ENCODE results near the gene RAD17. TPM values are rescaled to one million over a fixed set of nuclear protein-coding genes. Genes with fewer than 3 reads are reported as not detected.

RAD17 gene, protein sequence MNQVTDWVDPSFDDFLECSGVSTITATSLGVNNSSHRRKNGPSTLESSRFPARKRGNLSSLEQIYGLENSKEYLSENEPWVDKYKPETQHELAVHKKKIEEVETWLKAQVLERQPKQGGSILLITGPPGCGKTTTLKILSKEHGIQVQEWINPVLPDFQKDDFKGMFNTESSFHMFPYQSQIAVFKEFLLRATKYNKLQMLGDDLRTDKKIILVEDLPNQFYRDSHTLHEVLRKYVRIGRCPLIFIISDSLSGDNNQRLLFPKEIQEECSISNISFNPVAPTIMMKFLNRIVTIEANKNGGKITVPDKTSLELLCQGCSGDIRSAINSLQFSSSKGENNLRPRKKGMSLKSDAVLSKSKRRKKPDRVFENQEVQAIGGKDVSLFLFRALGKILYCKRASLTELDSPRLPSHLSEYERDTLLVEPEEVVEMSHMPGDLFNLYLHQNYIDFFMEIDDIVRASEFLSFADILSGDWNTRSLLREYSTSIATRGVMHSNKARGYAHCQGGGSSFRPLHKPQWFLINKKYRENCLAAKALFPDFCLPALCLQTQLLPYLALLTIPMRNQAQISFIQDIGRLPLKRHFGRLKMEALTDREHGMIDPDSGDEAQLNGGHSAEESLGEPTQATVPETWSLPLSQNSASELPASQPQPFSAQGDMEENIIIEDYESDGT
- total RNA-seq (2022) (33.8 and 36.0 TPM in 2 replicates), Bru-seq, nascent RNA (percentile 79 among the genes with signal in this experiment), BruChase-seq, experiment 1, labeled RNA remaining after a 2-hour chase (percentile 79 among the genes with signal in this experiment), BruChase-seq, experiment 2, labeled RNA remaining after a 6-hour chase (percentile 76 among the genes with signal in this experiment)
- long read RNA-seq, transcript RAD17-220 (18 exons, 3,057 nt) = minor isoform, 8 of 64 reads
- long read RNA-seq, transcript RAD17-204 (18 exons, 2,943 nt) = major isoform, 19 of 64 reads
- long read RNA-seq, transcript RAD17-219 (17 exons, 2,323 nt) = minor isoform, 7 of 64 reads
- long read RNA-seq, partial matches to known transcripts = 5 of 64 reads
- long read RNA-seq, other reads (novel, unspliced or antisense) = 21 of 64 reads

DNA sequence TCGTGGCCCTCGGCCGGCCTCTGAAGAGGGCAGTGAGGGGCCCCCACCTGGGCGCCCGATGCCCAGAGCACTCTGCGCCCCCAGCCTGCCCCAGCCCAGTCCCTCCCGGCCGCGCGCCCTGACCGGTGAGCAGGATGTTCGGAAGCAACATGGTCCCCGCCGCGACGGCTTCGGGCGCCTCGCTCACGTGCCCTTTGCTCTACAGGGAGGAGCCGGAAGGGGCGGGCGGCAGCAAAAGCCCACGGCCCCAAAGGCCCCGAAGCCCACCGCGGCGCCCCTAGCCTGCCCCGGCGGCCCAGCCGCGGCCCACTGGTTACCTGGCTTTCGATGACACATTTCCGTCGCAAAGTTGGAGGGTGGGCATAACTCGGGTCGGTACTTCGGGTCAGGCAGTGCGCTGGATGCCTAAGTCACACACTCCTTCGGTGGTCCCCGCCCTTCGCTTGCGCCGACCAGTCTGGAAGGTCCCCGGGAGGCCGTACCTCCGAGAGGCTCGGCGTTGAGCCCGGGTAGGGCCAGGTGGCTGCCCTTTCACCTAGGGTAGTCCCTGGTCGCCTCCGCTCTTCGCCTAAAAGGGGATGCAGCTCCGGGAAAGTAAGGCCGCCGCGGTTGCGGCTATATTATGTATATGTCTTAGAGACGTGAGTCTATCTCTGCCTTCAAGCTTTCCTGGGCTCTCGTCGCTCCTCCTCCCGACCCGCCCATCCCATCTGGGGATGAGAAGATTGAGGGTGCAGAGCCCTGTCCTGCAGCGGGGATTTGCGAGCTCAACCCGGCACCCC, at the start of gene RAD17, which contains the start of the genes AK6 and TAF9:
Gene RAD17 (plus strand): TSS at position 479 of the 782 bp plus-strand sequence. CDS start 2,391 bp downstream, outside the sequence.
Gene AK6 (minus strand): TSS at position 181 of the 782 bp plus-strand sequence. CDS start 30 bp downstream, at position 151.
Gene TAF9 (minus strand): TSS at position 181 of the 782 bp plus-strand sequence. CDS start 3,783 bp downstream, outside the sequence.
- H3K4me1 Mint-ChIP-seq (ENCODE audit: low read depth, unreplicated experiment) = peaks cover 8% of the 10 kb centered on the region
- no peaks in the 10 kb centered on the region for H3K27me3 Mint-ChIP-seq (ENCODE audit: insufficient read depth, unreplicated experiment)
- Histone ChIP-seq H3K36me3 (ENCODE audit: control insufficient read depth, insufficient read depth, low read length) (no peaks in the 10 kb centered on the region; the same call in 1 of the 2 replicates), H3K27me3 (replicated peaks; ENCODE audit: control insufficient read depth, insufficient read depth, low read length) (no peaks in the 10 kb centered on the region), H3K9me3 (no peaks in the 10 kb centered on the region), H3K4me1 (peaks cover 15% of the 10 kb centered on the region), H3K4me3 (ENCODE audit: low read depth, low read length) (peak within 1 kb of the TSS; percentile 67)
- intact Hi-C loops (cut with micrococcal nuclease; ENCODE audit: unreplicated experiment) = loop anchor here (1.0 to 5.0 kb wide), 4 partner anchors 48 to 327 kb away; partner anchors contain the start of genes CCNB1 and MARVELD2
- TF ChIP-seq, protein P1, sequence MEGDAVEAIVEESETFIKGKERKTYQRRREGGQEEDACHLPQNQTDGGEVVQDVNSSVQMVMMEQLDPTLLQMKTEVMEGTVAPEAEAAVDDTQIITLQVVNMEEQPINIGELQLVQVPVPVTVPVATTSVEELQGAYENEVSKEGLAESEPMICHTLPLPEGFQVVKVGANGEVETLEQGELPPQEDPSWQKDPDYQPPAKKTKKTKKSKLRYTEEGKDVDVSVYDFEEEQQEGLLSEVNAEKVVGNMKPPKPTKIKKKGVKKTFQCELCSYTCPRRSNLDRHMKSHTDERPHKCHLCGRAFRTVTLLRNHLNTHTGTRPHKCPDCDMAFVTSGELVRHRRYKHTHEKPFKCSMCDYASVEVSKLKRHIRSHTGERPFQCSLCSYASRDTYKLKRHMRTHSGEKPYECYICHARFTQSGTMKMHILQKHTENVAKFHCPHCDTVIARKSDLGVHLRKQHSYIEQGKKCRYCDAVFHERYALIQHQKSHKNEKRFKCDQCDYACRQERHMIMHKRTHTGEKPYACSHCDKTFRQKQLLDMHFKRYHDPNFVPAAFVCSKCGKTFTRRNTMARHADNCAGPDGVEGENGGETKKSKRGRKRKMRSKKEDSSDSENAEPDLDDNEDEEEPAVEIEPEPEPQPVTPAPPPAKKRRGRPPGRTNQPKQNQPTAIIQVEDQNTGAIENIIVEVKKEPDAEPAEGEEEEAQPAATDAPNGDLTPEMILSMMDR (IDR thresholded peaks at IDR 0.05; ENCODE audit: insufficient read depth in 1 of 2, low read depth in 1 of 2, low read length in 1 of 2, severe bottlenecking in 1 of 2, unreplicated experiment in 1 of 2) = no peak
- POLR2A ChIA-PET = interaction anchor here (0.5 to 0.7 kb wide), 2 partner anchors 29 to 283 kb away, joined by 4 to 8 read pairs; no protein-coding TSS in a partner anchor
- CTCF ChIA-PET = no interaction called here
- no TSS peak for BruUV-seq (replicated peaks)
- H3K27ac Mint-ChIP-seq (ENCODE audit: unreplicated experiment) = peak within 1 kb of the TSS; percentile 99
- DNase-seq = peak; percentile 94 to 95
- peaks cover 63% of the 10 kb centered on the region for H3K36me3 Mint-ChIP-seq (ENCODE audit: insufficient read depth, unreplicated experiment)
- H3K4me3 Mint-ChIP-seq (ENCODE audit: unreplicated experiment) = peak within 1 kb of the TSS; percentile 90
- no peaks in the 10 kb centered on the region for H3K9me3 Mint-ChIP-seq (ENCODE audit: unreplicated experiment)

DNA sequence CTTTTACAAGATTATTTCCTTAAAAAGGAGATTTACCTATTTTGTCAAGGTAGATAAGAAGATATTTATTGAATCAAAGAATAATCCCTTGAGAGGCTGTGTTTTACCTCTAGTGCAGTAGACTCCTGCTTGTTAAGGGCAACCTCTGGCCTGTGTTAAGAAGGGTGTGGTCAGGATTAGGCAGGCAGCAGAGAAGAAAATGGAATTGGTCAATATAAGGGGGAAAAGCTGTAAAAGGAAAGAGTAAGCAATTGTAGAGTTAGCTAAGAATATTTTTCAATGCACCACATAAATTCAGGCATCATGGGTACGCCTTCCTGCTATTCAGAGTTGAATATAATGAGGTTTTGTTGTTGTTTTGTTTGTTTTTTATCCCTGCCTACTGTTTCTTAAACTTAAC, 43.3 kb upstream of the RAD17 start:
- H3K9me3 Mint-ChIP-seq (ENCODE audit: unreplicated experiment) = no peaks in the 10 kb centered on the region
- intact Hi-C loops (cut with micrococcal nuclease; ENCODE audit: unreplicated experiment) = no loop called here
- DNase-seq = no peak
- Histone ChIP-seq H3K4me3 (ENCODE audit: low read depth, low read length) (no peak overlapping the region), H3K36me3 (ENCODE audit: control insufficient read depth, insufficient read depth, low read length) (peaks cover 1% of the 10 kb centered on the region; the same call in 1 of the 2 replicates), H3K9me3 (no peaks in the 10 kb centered on the region), H3K4me1 (peaks cover 20% of the 10 kb centered on the region), H3K27me3 (replicated peaks; ENCODE audit: control insufficient read depth, insufficient read depth, low read length) (no peaks in the 10 kb centered on the region)
- H3K4me1 Mint-ChIP-seq (ENCODE audit: low read depth, unreplicated experiment) = peaks cover 24% of the 10 kb centered on the region
- no peak overlapping the region for H3K4me3 Mint-ChIP-seq (ENCODE audit: unreplicated experiment)
- CTCF ChIA-PET = no interaction called here
- POLR2A ChIA-PET = interaction anchor here (1.2 kb wide), 1 partner anchor 233 kb away, joined by 3 read pairs; no protein-coding TSS in a partner anchor
- H3K27ac Mint-ChIP-seq (ENCODE audit: unreplicated experiment) = no peak overlapping the region
- TF ChIP-seq, protein P1 (IDR thresholded peaks at IDR 0.05; ENCODE audit: insufficient read depth in 1 of 2, low read depth in 1 of 2, low read length in 1 of 2, severe bottlenecking in 1 of 2, unreplicated experiment in 1 of 2) = no peak
- no TSS peak for BruUV-seq (replicated peaks)
- H3K36me3 Mint-ChIP-seq (ENCODE audit: insufficient read depth, unreplicated experiment) = peaks cover 14% of the 10 kb centered on the region
- H3K27me3 Mint-ChIP-seq (ENCODE audit: insufficient read depth, unreplicated experiment) = no peaks in the 10 kb centered on the region

Measured in Caco-2 (cell line).